HepG2 (cell line): ENCODE results near the gene UBXN6. TPM values are rescaled to one million over a fixed set of nuclear protein-coding genes. Genes with fewer than 3 reads are reported as not detected.
A peak's percentile ranks its signal among the peaks of the same experiment; 100 is the strongest.

ENCODE experiments used
- FOXJ3 ChIP-seq: sonication (generic); formaldehyde crosslinking; IDR thresholded peaks from 2 replicates; pipeline ENCODE4 v1.4.0; 2020; ENCODE audit warnings: missing genetic modification reagents, mild to moderate bottlenecking, borderline replicate concordance
- LRRFIP1 ChIP-seq: sonication (generic); formaldehyde crosslinking; conservative IDR thresholded peaks from 2 replicates; pipeline ENCODE4 v1.4.0; 2020; ENCODE audit warnings: missing genetic modification reagents
- NCOA5 ChIP-seq: sonication (generic); formaldehyde crosslinking; IDR thresholded peaks from 2 replicates; pipeline ENCODE4 v1.4.0; 2020; ENCODE audit warnings: missing genetic modification reagents
- SOX6 ChIP-seq, 2 experiments: fragments of 450-650 bp in 1 of 2; sonication (generic) in 1 of 2; formaldehyde crosslinking in 1 of 2; IDR thresholded peaks; 2 replicates each; pipeline versions ENCODE4 v1.4.0 to v1.6.1; 2017 to 2020; ENCODE audit warnings: antibody characterized with exemption in 1 of 2, mild to moderate bottlenecking in 1 of 2, missing genetic modification reagents in 1 of 2
- STAT5B ChIP-seq: sonication (generic); formaldehyde crosslinking; IDR thresholded peaks from 2 replicates; pipeline ENCODE4 v1.4.0; 2020; ENCODE audit warnings: missing genetic modification reagents
- THYN1 ChIP-seq: sonication (generic); formaldehyde crosslinking; IDR thresholded peaks from 2 replicates; pipeline ENCODE4 v1.8.1; 2023; ENCODE audit warnings: low read depth, mild to moderate bottlenecking, moderate library complexity, missing genetic modification reagents, borderline replicate concordance
- ZBTB4 ChIP-seq: sonication (generic); formaldehyde crosslinking; IDR thresholded peaks from 2 replicates; pipeline ENCODE4 v1.4.0; 2020; ENCODE audit warnings: missing genetic modification reagents, mild to moderate bottlenecking, borderline replicate concordance
- ZKSCAN8 ChIP-seq: IDR thresholded peaks from 2 replicates; pipeline ENCODE4 v1.6.1; 2016; ENCODE audit warnings: borderline replicate concordance, missing genetic modification reagents, missing compliant biosample characterization
- ZNF577 ChIP-seq: sonication (generic); formaldehyde crosslinking; IDR thresholded peaks from 2 replicates; pipeline ENCODE4 v1.4.0; 2020; ENCODE audit warnings: mild to moderate bottlenecking, low read depth, missing genetic modification reagents, borderline replicate concordance
- ZNF737 ChIP-seq: sonication (generic); formaldehyde crosslinking; IDR thresholded peaks from 2 replicates; pipeline ENCODE4 v1.5.0; 2020; ENCODE audit warnings: missing genetic modification reagents, mild to moderate bottlenecking, borderline replicate concordance
- ZNF839 ChIP-seq: sonication (generic); formaldehyde crosslinking; IDR thresholded peaks from 2 replicates; pipeline ENCODE4 v1.4.0; 2020; ENCODE audit warnings: missing genetic modification reagents, mild to moderate bottlenecking, borderline replicate concordance
- polyA plus RNA-seq, 8 experiments: library from polyadenylated mRNA; depleted of rRNA in 3 of 8; stranded (reverse) in 7 of 8; unstranded in 1 of 8; fragments of >200 nt; fragmentation: Illumina TruSeq in 4 of 8; extraction: Trizol in 4 of 8; gene quantifications; 2 replicates each; pipeline versions ENCODE4 v1.2.1 to v1.2.3, GENCODE V29; 2011 to 2016; ENCODE audit warnings: low read depth in 4 of 8, missing spikeins in 1 of 8, mixed read lengths in 1 of 8; ENCODE audit not compliant: insufficient read depth in 1 of 8
- total RNA-seq, 5 experiments: library from RNA; depleted of rRNA; stranded (reverse); fragments of >200 nt; fragmentation: Illumina TruSeq; extraction: Trizol; gene quantifications; 2 replicates each; pipeline ENCODE4 v1.2.3, GENCODE V29; 2016; ENCODE audit warnings: low read depth in 1 of 5
- TF ChIP-seq, protein P1 (sequence below): sonication (generic); formaldehyde crosslinking; IDR thresholded peaks from 2 replicates; pipeline ENCODE4 v1.9.0; 2021; ENCODE audit warnings: missing genetic modification reagents, borderline replicate concordance
- TF ChIP-seq, protein P2 (sequence below): sonication (generic); formaldehyde crosslinking; IDR thresholded peaks from 2 replicates; pipeline ENCODE4 v1.4.0; 2020; ENCODE audit warnings: mild to moderate bottlenecking, low read depth, missing genetic modification reagents
- TF ChIP-seq, protein P3 (sequence below): sonication (generic); IDR thresholded peaks from 2 replicates; pipeline ENCODE4 v1.6.1; 2016; ENCODE audit warnings: low read depth, borderline replicate concordance

UBXN6 gene
- total and polyA plus RNA-seq, 2 of the 13 experiments (the other 11 are each of a cell fraction or from before 2014, with no cell fraction given), result 34.9 to 35.5 TPM

- TF ChIP-seq, protein P1, sequence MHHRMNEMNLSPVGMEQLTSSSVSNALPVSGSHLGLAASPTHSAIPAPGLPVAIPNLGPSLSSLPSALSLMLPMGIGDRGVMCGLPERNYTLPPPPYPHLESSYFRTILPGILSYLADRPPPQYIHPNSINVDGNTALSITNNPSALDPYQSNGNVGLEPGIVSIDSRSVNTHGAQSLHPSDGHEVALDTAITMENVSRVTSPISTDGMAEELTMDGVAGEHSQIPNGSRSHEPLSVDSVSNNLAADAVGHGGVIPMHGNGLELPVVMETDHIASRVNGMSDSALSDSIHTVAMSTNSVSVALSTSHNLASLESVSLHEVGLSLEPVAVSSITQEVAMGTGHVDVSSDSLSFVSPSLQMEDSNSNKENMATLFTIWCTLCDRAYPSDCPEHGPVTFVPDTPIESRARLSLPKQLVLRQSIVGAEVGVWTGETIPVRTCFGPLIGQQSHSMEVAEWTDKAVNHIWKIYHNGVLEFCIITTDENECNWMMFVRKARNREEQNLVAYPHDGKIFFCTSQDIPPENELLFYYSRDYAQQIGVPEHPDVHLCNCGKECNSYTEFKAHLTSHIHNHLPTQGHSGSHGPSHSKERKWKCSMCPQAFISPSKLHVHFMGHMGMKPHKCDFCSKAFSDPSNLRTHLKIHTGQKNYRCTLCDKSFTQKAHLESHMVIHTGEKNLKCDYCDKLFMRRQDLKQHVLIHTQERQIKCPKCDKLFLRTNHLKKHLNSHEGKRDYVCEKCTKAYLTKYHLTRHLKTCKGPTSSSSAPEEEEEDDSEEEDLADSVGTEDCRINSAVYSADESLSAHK (CRISPR knock-in tag), result no peak
- TF ChIP-seq THYN1 (CRISPR knock-in tag) (no peak), LRRFIP1 (CRISPR knock-in tag) (no peak), ZNF839 (CRISPR knock-in tag) (no peak), ZKSCAN8 (CRISPR knock-in tag) (no peak), FOXJ3 (CRISPR knock-in tag) (no peak), SOX6 (IDR thresholded peaks at IDR 0.05) (no peak), SOX6 (CRISPR knock-in tag; IDR thresholded peaks at IDR 0.05) (peak; percentile 39), STAT5B (CRISPR knock-in tag) (no peak), ZNF737 (CRISPR knock-in tag) (no peak), ZBTB4 (no peak), NCOA5 (CRISPR knock-in tag) (no peak), ZNF577 (CRISPR knock-in tag) (no peak)
- TF ChIP-seq, protein P2, sequence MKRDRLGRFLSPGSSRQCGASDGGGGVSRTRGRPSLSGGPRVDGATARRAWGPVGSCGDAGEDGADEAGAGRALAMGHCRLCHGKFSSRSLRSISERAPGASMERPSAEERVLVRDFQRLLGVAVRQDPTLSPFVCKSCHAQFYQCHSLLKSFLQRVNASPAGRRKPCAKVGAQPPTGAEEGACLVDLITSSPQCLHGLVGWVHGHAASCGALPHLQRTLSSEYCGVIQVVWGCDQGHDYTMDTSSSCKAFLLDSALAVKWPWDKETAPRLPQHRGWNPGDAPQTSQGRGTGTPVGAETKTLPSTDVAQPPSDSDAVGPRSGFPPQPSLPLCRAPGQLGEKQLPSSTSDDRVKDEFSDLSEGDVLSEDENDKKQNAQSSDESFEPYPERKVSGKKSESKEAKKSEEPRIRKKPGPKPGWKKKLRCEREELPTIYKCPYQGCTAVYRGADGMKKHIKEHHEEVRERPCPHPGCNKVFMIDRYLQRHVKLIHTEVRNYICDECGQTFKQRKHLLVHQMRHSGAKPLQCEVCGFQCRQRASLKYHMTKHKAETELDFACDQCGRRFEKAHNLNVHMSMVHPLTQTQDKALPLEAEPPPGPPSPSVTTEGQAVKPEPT (CRISPR knock-in tag), result no peak
- TF ChIP-seq, protein P3, sequence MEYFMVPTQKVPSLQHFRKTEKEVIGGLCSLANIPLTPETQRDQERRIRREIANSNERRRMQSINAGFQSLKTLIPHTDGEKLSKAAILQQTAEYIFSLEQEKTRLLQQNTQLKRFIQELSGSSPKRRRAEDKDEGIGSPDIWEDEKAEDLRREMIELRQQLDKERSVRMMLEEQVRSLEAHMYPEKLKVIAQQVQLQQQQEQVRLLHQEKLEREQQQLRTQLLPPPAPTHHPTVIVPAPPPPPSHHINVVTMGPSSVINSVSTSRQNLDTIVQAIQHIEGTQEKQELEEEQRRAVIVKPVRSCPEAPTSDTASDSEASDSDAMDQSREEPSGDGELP, result no peak
Observed at GRCh38 chr19:4400135-4400936, 57.3 kb downstream of the UBXN6 start, which contains the start of gene SH3GL1 (continued).
